Measurements from ENCODE around the gene MRPL38. TPM values are rescaled to one million over a fixed set of nuclear protein-coding genes. Genes with fewer than 3 reads are reported as not detected.
A peak's percentile ranks its signal among the peaks of the same experiment; 100 is the strongest.

MRPL38 gene
- total RNA-seq: 10 to 100 TPM; 31.1 to 77.0 (median 47.0) TPM

DNA sequence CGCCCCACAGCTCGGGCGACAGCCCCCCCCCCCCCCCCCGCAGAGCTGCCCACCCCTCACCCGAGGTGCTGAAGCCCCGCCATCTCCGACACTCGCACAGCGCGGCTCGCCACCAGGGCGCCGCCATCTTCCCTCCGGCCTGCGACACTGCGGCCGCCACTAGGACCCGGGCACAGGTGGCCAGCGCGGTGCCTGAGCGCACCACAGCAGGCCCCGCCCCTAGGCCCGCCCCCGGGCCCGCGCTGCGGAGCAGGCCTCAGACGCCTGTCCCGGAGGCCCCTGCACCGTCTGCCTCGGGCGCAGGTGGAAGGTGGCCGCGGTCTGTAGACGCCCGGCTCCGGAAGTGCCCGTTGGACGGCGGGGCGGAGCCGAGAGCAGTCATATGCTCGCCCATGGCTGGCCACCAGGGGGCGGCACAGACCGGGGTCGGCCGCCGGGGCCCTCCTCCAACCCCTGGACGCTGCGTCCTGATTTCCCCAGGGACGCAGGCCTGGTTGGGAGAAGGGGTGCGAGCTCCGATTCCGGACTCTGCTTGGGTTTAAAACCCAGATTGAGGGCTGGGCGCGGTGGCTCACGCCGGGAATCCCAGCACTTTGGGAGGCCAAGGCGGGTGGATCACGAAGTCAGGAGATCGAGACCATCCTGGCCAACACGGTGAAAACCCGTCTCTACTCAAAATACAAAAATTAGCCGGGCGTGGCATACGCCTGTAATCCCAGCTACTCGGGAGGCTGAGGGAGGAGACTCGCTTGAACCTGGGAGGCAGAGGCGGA is at the start of gene MRPL38:
MRPL38 (minus strand) TSS at position 136 of the 773 bp plus-strand sequence; CDS start at position 127, 9 bp downstream.
- peaks cover 9 to 11% of the 10 kb centered on the region in 2 donors for H3K4me1 ChIP-seq (replicated peaks in 1 of 2)
- ATAC-seq (replicated peaks in 6 of 8): peak; percentile 88 to 97 (median 97)
- in situ Hi-C loops (cut with MboI; ENCODE audit: low pct_unique_long_range_greater_than_20kb in 2 of 9, low sequenced_read_pairs in 9 of 9, unreplicated experiment in 9 of 9): loop anchor here in 1 of 9 experiments (25.0 kb wide), 1 partner anchor 382 kb away; no protein-coding TSS in a partner anchor
- H3K4me3 ChIP-seq: peak within 1 kb of the TSS; percentile 58 to 93 (median 69)
- WGBS, 10 experiments: 0 to 55% (median 30%) methylated on average over 2 to 16 of the region's 69 CpGs; no CpG with 5 or more reads in 5 of the 10 experiments
- H3K27ac ChIP-seq: peak within 1 kb of the TSS; percentile 54 to 76

DNA sequence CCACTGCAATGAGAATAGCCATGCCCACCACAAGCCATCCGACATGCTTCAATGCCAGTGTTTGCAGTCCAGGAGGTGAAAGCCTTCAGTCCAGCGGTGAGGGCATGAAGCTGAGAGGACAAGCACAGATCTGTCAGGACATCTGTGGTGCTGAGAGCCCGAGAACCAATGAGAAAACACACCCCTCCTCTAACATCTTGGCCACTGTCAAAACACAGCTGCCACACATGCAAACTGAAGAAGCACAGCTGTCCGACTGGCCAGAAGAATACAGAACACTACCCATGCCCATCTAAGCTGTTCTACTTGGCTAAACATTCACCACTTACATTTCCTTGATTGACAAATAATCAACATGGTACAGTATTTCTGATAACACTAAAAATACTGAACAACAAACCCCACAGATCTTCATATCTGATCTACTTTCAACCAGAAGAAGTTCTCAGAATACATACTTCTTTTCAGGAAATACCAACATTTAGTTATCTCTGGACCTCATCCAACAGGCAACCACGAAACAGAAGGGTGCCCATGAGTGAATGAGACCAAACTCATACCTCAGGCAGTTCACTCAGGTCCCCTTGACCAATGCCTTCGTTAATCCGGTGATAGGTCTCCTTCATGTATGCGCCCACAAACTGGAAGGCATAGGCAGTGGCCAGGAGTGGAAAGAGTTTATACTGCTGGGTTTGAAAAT is 46.3 kb upstream of the MRPL38 start:
- no peak for ATAC-seq (replicated peaks in 6 of 8)
- Histone ChIP-seq H3K27ac (no peak overlapping the region), H3K4me3 (no peak overlapping the region), H3K4me1 (replicated peaks in 1 of 2) (no peaks in the 10 kb centered on the region)
- in situ Hi-C loops (cut with MboI; ENCODE audit: low pct_unique_long_range_greater_than_20kb in 2 of 9, low sequenced_read_pairs in 9 of 9, unreplicated experiment in 9 of 9): no loop called here
- 85 to 100% (median 97%) methylated on average over 1 to 8 of the region's 8 CpGs for WGBS, 10 experiments

DNA sequence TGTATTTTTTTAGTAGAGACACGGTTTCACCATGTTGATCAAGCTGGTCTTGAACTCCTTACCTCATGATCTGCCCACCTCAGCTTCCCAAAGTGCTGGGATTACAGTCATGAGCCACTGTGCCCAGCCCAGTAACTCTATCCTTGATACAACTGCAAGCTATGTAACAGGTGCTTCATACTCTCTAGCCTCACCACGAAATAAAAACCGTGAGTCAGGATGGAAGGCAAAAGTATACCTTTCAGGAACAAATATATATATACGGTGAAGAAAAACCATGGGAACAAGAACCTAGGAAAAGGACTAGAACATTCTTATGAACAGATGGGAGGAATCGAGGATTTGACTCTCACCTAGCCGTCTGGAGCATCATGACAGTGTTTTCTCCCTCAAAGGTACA is 45.7 kb upstream of the MRPL38 start:
- in situ Hi-C loops (cut with MboI; ENCODE audit: low pct_unique_long_range_greater_than_20kb in 2 of 9, low sequenced_read_pairs in 9 of 9, unreplicated experiment in 9 of 9): no loop called here
- H3K4me1 ChIP-seq (replicated peaks in 1 of 2): no peaks in the 10 kb centered on the region
- ATAC-seq (replicated peaks in 6 of 8): no peak
- WGBS, 10 experiments: 40 to 92% (median 90%) methylated on average over 1 to 6 of the region's 6 CpGs; no CpG with 5 or more reads in 2 of the 10 experiments
- no peak overlapping the region for H3K4me3 ChIP-seq
- H3K27ac ChIP-seq: no peak overlapping the region

DNA sequence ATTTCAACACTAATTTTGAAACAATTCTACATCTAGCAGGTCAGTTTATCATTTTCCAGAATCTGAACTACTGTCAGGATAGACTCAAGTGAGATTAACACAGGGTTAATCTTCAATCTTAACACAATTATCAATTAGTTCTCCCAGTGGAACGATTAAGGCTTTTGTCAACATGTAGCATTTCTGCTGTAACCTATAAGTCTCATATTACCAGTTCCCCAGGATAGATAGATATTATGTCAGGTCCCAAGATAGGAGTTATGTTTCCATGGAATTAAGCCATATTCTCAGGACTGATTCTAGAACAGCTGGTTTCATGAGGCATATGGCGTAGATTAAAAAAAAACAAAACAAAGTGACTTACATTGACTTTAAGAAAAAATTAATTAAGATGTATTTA is 40.5 kb upstream of the MRPL38 start:
- Histone ChIP-seq H3K4me1 (replicated peaks in 1 of 2) (peaks cover 0 to 5% of the 10 kb centered on the region in 2 donors), H3K4me3 (no peak overlapping the region), H3K27ac (no peak overlapping the region)
- in situ Hi-C loops (cut with MboI; ENCODE audit: low pct_unique_long_range_greater_than_20kb in 2 of 9, low sequenced_read_pairs in 9 of 9, unreplicated experiment in 9 of 9): no loop called here
- no peak for ATAC-seq (replicated peaks in 6 of 8)
- WGBS, 10 experiments: 60 to 100% (median 83%) methylated on average over 1 to 2 of the region's 2 CpGs

DNA sequence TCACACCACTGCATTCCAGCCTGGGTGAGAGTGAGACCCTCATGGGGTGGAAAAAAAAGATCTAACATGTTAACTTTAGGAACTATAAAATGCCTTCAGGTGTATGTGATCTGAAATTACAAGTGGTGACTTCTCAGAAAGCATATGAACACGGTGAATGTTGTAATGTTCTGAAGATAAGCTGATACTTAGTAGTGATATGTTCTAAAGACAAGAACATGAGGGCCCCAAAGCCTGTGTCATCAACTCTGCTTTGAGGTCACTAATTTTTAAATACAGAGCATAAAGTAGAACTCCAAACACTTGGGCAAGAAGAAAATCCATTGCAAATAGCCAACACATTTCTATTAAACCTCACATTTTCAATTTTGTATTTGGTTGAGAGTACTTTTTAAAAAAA is 38.8 kb upstream of the MRPL38 start:
- in situ Hi-C loops (cut with MboI; ENCODE audit: low pct_unique_long_range_greater_than_20kb in 2 of 9, low sequenced_read_pairs in 9 of 9, unreplicated experiment in 9 of 9): no loop called here

DNA sequence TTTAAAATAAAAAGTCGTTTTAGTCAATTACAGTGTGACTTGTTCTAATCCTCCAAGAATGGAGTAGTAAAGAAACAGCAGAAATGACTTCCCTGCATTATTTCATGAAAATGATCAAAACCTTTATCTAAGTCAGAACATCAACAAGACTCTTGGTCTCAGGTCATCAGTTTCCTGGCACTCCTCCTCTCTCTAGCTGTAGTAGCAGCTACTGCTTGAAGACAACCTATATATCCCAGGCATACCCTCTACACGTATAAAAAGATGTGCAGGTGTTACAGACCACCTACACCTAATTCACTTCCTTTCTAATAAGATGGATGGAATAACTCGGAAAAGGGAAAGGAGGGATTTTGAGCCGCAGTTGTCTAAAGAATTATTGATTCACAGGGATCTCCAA is 37.8 kb upstream of the MRPL38 start:
- Histone ChIP-seq H3K4me3 (no peak overlapping the region), H3K4me1 (replicated peaks in 1 of 2) (peaks cover 0 to 5% of the 10 kb centered on the region in 2 donors), H3K27ac (no peak overlapping the region)
- in situ Hi-C loops (cut with MboI; ENCODE audit: low pct_unique_long_range_greater_than_20kb in 2 of 9, low sequenced_read_pairs in 9 of 9, unreplicated experiment in 9 of 9): no loop called here
- ATAC-seq (replicated peaks in 6 of 8): no peak
- WGBS, 10 experiments: 63 to 100% (median 100%) methylated on average over 1 to 2 of the region's 4 CpGs; no CpG with 5 or more reads in 3 of the 10 experiments

More for the DNA sequence above, 38.8 kb upstream of the MRPL38 start:
- Histone ChIP-seq H3K4me1 (replicated peaks in 1 of 2) (peaks cover 0 to 5% of the 10 kb centered on the region in 2 donors), H3K27ac (no peak overlapping the region), H3K4me3 (no peak overlapping the region)
- ATAC-seq (replicated peaks in 6 of 8): no peak
- 100% methylated on average over 1 of the region's 1 CpG; no CpG with 5 or more reads in 3 of the 10 experiments for WGBS, 10 experiments

DNA sequence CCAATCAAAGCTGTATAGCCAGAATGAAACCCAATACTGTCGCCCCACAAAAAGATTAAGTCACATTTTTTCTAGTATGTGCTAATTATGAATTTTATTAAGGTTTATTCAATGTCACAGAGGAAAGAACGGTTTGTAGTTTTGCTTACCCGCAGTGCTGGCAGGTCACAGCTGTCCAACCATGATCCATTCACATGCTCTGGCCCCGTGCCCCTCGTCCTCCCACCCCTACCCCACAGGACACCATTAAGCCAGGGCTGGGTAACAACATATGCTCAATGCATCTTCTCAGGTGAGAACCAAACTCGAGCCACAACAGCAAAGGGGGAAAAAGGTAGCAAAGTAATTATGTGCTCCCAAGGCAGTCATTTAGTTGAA is 36.7 kb upstream of the MRPL38 start:
- in situ Hi-C loops (cut with MboI; ENCODE audit: low pct_unique_long_range_greater_than_20kb in 2 of 9, low sequenced_read_pairs in 9 of 9, unreplicated experiment in 9 of 9): no loop called here

DNA sequence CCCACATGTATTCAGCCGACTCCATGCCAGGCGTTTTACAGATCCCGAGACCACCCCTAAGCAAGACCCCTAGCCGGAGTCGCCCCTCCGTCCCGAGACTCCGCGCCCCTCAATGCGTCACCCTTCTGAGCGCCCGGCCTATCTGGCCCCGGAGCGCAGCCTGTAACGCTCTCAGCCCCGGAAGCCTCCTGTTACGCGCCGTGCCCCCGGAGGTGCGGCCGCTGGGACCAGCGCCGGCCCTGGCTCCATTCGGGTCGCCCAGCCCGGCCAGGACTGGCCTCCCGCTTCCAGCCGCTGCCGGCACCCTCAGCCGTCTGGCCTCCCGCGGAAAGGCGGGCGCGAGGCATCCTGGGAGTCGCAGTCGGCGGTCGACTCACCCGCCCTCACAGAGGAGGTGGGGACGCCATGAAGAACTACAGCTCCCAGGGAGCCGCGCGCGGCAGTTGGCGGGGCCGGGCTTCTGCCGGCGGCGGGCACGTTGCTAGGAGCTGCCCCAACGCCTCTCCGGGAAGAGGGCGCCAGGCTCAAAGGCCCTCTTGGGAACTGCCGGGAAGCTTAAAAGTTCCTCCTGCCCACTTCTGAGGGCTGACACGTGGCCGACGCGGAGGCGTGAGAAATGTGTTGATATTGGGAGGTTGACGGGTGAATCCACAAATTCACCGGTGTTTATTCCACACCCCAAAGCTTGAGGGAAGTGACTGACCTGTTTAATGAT is 36.2 kb upstream of the MRPL38 start, which contains the start of gene FBF1:
FBF1 (minus strand) TSS at position 316 of the 715 bp plus-strand sequence. CDS start 2,893 bp downstream, outside the sequence.
- in situ Hi-C loops (cut with MboI; ENCODE audit: low pct_unique_long_range_greater_than_20kb in 2 of 9, low sequenced_read_pairs in 9 of 9, unreplicated experiment in 9 of 9): no loop called here
- peak; percentile 93 to 99 (median 98) for ATAC-seq (replicated peaks in 6 of 8)
- peak within 1 kb of the TSS; percentile 56 to 95 (median 83) for H3K4me3 ChIP-seq
- 0% methylated on average over 1 to 5 of the region's 63 CpGs; no CpG with 5 or more reads in 4 of the 10 experiments for WGBS, 10 experiments
- peak within 1 kb of the TSS in 1 of 2 donors; percentile 24 for H3K27ac ChIP-seq
- H3K4me1 ChIP-seq (replicated peaks in 1 of 2): peaks cover 0 to 5% of the 10 kb centered on the region in 2 donors

More for the DNA sequence above, 36.7 kb upstream of the MRPL38 start:
- 20 to 45% (median 20%) methylated on average over 1 to 2 of the region's 6 CpGs; no CpG with 5 or more reads in 7 of the 10 experiments for WGBS, 10 experiments
- Histone ChIP-seq H3K4me3 (peak overlapping the region in 4 of 5 donors; percentile 77 to 95 (median 87)), H3K27ac (no peak overlapping the region), H3K4me1 (replicated peaks in 1 of 2) (peaks cover 0 to 5% of the 10 kb centered on the region in 2 donors)
- ATAC-seq (replicated peaks in 6 of 8): no peak

DNA sequence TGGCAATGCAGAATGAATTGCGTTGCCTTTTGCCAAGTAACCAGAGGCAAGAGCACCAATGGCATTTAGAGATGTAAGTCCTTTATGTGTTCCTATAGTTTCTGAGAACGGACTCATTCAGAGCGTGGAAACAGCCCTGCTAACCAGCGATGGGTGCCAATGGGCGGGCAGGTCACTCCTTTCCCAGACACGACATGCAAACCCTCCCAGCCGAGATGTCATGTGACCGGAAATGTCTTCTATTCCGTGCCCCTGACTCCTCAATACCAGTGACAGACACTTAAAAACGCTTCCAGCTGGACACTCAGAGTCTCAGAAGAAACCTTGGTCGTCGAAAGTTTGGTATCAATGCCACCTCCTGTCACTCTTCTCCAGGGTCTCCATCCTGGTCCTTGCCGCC is 33.0 kb upstream of the MRPL38 start:
- Histone ChIP-seq H3K27ac (no peak overlapping the region), H3K4me1 (replicated peaks in 1 of 2) (peaks cover 0 to 5% of the 10 kb centered on the region in 2 donors), H3K4me3 (no peak overlapping the region)
- 71 to 100% (median 82%) methylated on average over 1 to 11 of the region's 13 CpGs; no CpG with 5 or more reads in 3 of the 10 experiments for WGBS, 10 experiments
- in situ Hi-C loops (cut with MboI; ENCODE audit: low pct_unique_long_range_greater_than_20kb in 2 of 9, low sequenced_read_pairs in 9 of 9, unreplicated experiment in 9 of 9): no loop called here
- no peak for ATAC-seq (replicated peaks in 6 of 8)

DNA sequence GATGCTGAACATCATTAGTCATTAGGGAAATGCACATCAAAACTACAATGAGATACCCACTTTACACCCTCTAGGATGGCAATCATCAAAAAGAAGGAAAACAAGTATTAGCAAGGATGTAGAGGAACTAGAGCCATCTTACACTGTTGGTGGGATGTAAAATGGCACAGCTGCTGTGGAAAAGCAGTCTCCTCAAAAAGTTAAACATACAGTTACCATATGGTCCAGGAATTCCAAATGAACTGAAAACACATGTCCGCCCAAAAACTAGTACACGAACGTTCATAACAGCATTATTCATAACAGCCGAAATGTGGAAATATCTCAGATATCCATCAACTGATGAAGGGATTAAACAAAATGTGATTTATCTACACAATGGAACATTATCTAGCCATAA is 29.1 kb upstream of the MRPL38 start:
- no peak overlapping the region for H3K27ac ChIP-seq
- ATAC-seq (replicated peaks in 6 of 8): no peak
- no peak overlapping the region for H3K4me3 ChIP-seq
- H3K4me1 ChIP-seq (replicated peaks in 1 of 2): no peaks in the 10 kb centered on the region
- WGBS, 10 experiments: 53 to 100% (median 83%) methylated on average over 1 to 4 of the region's 4 CpGs; no CpG with 5 or more reads in 1 of the 10 experiments
- in situ Hi-C loops (cut with MboI; ENCODE audit: low pct_unique_long_range_greater_than_20kb in 2 of 9, low sequenced_read_pairs in 9 of 9, unreplicated experiment in 9 of 9): no loop called here

DNA sequence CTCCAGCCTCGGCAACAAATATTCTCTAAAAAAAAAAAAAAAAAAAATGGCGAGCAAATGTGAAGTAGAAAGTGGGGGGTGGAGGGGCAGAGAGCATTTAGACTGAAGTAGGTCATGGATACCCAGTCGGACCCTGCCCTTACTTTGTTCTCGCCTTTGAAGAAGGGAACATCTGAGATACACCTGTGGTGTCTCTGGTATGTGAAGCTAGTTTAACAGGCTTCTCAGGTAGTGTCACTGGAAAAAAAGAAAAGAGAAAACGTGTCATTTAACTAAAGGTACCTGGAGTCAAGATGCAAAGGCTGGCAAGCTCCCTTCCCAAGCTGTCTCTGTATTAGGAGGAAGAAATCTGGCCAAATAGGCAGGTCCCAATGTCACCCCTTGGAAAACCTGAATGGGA is 28.2 kb upstream of the MRPL38 start:
- no peak overlapping the region for H3K27ac ChIP-seq
- in situ Hi-C loops (cut with MboI; ENCODE audit: low pct_unique_long_range_greater_than_20kb in 2 of 9, low sequenced_read_pairs in 9 of 9, unreplicated experiment in 9 of 9): no loop called here
- no peaks in the 10 kb centered on the region for H3K4me1 ChIP-seq (replicated peaks in 1 of 2)
- no peak overlapping the region for H3K4me3 ChIP-seq
- WGBS, 10 experiments: 69 to 94% (median 80%) methylated on average over 1 to 5 of the region's 5 CpGs
- ATAC-seq (replicated peaks in 6 of 8): no peak

DNA sequence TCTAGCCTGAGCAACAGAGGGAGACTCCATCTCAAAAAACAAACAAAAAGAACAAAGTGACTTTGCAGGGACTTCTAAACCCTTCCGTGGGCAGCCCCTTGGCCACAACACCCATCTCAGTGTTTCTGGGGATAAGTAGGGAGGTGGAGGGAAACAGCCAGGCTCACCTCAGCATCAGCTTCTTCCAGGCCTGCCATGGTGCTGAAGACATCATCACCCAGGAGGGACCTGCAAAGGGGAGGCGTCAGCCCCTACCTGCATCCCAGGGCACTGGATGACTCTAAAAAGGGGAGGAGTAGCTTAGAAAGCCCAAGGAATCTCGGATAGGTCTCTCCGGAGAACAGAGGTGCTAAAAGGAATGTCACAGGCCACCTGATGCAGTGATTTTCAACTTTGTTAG is 26.4 kb upstream of the MRPL38 start:
- ATAC-seq (replicated peaks in 6 of 8): no peak
- Histone ChIP-seq H3K4me1 (replicated peaks in 1 of 2) (no peaks in the 10 kb centered on the region), H3K4me3 (no peak overlapping the region), H3K27ac (no peak overlapping the region)
- 83 to 100% (median 91%) methylated on average over 2 to 3 of the region's 4 CpGs; no CpG with 5 or more reads in 6 of the 10 experiments for WGBS, 10 experiments
- in situ Hi-C loops (cut with MboI; ENCODE audit: low pct_unique_long_range_greater_than_20kb in 2 of 9, low sequenced_read_pairs in 9 of 9, unreplicated experiment in 9 of 9): no loop called here

Measured in motor neuron (in vitro differentiated cells).